ENCODE data around the gene SAA4. TPM values are rescaled to one million over a fixed set of nuclear protein-coding genes. Genes with fewer than 3 reads are reported as not detected.
A peak's percentile ranks its signal among the peaks of the same experiment; 100 is the strongest.

SAA4 gene
- polyA plus RNA-seq, 2 of the 4 experiments (the other 2 are of a cell fraction) = not detected

DNA sequence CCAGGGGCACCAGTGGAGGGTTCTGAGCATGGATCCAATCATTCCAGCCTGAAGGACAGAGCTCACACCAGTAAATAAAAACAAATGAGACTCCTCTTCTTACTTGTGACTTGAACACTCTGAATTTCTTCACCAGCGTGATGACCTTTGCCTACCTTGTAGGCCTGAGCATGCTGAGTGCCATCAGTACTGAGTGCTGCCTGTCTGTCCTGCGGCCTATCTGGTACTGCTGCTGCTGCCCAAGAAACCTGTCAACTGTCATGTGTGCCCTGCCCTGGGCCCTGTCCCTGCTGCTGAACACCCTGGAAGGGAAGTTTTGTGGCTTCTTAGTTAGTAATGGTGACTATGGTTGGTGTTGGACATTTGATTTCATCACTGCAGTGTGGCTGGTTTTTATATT, 40.1 kb downstream of the SAA4 start (continued):
- TF ChIP-seq, protein P1, sequence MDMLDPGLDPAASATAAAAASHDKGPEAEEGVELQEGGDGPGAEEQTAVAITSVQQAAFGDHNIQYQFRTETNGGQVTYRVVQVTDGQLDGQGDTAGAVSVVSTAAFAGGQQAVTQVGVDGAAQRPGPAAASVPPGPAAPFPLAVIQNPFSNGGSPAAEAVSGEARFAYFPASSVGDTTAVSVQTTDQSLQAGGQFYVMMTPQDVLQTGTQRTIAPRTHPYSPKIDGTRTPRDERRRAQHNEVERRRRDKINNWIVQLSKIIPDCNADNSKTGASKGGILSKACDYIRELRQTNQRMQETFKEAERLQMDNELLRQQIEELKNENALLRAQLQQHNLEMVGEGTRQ (IDR thresholded peaks at IDR 0.05) = no peak
- TF ChIP-seq MAZ (IDR thresholded peaks at IDR 0.05; ENCODE audit: borderline replicate concordance, low read depth, low read length) = no peak

DNA sequence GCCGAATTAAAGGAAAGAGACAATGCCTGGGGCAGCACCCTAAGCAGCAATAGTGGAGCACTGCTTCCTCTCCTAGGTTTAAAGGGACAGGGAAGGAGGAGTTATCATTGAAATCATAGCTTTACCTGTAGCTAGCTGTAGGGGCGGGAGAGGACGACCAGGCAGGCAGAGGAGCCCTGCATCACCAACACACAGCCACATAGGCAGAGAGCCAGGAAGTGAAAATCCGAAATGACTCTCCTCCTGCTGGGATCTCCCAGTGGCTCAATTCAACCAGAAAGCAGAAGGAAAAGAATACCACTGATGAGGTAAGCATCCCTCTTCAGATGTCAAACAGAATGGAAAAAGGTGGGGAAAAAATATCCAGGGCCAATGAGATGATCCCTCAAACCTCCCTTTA, 43.6 kb downstream of the SAA4 start:
- Histone ChIP-seq H3K9me3 (no peaks in the 10 kb centered on the region), H3K27ac (no peak overlapping the region), H3K4me2 (no peak overlapping the region), H3K4me1 (no peaks in the 10 kb centered on the region), H3K4me3 (no peak overlapping the region)
- TF ChIP-seq, protein P2, sequence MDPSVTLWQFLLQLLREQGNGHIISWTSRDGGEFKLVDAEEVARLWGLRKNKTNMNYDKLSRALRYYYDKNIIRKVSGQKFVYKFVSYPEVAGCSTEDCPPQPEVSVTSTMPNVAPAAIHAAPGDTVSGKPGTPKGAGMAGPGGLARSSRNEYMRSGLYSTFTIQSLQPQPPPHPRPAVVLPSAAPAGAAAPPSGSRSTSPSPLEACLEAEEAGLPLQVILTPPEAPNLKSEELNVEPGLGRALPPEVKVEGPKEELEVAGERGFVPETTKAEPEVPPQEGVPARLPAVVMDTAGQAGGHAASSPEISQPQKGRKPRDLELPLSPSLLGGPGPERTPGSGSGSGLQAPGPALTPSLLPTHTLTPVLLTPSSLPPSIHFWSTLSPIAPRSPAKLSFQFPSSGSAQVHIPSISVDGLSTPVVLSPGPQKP (IDR thresholded peaks at IDR 0.05; ENCODE audit: low read depth, low read length) = no peak
- TF ChIP-seq PHF8 (IDR thresholded peaks at IDR 0.05; ENCODE audit: borderline replicate concordance, low read depth) (no peak), NPAS2 (CRISPR knock-in tag; IDR thresholded peaks at IDR 0.05; ENCODE audit: borderline replicate concordance) (no peak), TP53 (CRISPR knock-in tag; IDR thresholded peaks at IDR 0.05) (no peak), SREBF2 (IDR thresholded peaks at IDR 0.05) (no peak), ZNF302 (CRISPR knock-in tag; IDR thresholded peaks at IDR 0.05) (no peak)
- TF ChIP-seq, protein P3, sequence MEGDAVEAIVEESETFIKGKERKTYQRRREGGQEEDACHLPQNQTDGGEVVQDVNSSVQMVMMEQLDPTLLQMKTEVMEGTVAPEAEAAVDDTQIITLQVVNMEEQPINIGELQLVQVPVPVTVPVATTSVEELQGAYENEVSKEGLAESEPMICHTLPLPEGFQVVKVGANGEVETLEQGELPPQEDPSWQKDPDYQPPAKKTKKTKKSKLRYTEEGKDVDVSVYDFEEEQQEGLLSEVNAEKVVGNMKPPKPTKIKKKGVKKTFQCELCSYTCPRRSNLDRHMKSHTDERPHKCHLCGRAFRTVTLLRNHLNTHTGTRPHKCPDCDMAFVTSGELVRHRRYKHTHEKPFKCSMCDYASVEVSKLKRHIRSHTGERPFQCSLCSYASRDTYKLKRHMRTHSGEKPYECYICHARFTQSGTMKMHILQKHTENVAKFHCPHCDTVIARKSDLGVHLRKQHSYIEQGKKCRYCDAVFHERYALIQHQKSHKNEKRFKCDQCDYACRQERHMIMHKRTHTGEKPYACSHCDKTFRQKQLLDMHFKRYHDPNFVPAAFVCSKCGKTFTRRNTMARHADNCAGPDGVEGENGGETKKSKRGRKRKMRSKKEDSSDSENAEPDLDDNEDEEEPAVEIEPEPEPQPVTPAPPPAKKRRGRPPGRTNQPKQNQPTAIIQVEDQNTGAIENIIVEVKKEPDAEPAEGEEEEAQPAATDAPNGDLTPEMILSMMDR (IDR thresholded peaks at IDR 0.05) = no peak
- TF ChIP-seq, protein P4, sequence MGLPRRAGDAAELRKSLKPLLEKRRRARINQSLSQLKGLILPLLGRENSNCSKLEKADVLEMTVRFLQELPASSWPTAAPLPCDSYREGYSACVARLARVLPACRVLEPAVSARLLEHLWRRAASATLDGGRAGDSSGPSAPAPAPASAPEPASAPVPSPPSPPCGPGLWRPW (IDR thresholded peaks at IDR 0.05) = no peak
- FAIRE-seq (no peak), ATAC-seq (peak; percentile 55 to 67), DNase-seq (ENCODE audit: low read depth in 1 of 2, low spot score in 1 of 2) (no peak)
- ChIA-PET POLR2A (no interaction called here), CTCF (interaction anchor here (0.7 kb wide), 1 partner anchor 11 kb away, joined by 3 read pairs; no protein-coding TSS in a partner anchor)
- 5% methylated on average over 4 of the region's 4 CpGs for WGBS (ENCODE audit: missing lambda C conversion rate)

DNA sequence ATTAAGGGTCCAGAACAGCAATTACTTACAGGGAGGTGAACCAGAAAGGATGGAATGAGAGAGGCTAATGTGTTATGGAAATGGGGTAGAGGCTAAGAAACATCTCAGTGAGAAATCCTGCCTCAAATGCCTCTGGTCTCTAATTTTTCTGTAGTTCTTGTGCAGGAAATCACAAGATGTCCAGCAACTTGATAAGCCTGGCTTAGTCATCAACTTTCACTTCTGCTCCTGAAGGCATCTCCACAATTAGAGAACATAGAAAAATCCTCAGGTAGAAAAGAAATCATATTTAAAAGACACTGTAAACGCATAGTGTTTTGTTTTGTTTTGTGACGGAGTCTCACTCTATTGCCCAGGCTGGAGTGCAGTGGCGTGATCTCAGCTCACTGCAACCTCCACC, 45.2 kb downstream of the SAA4 start:
- ChIA-PET CTCF (no interaction called here), POLR2A (no interaction called here)
- no peak overlapping the region for H3K4me2 ChIP-seq
- H3K27ac ChIP-seq = no peak overlapping the region
- 42% methylated on average over 3 of the region's 3 CpGs for WGBS (ENCODE audit: missing lambda C conversion rate)
- H3K9me3 ChIP-seq = no peaks in the 10 kb centered on the region
- no peak for ATAC-seq
- no peak for DNase-seq (ENCODE audit: low read depth in 1 of 2, low spot score in 1 of 2)
- FAIRE-seq = no peak
- no peaks in the 10 kb centered on the region for H3K4me1 ChIP-seq
- H3K4me3 ChIP-seq = no peak overlapping the region
- TF ChIP-seq NPAS2 (CRISPR knock-in tag; IDR thresholded peaks at IDR 0.05; ENCODE audit: borderline replicate concordance) (no peak), KDM5A (IDR thresholded peaks at IDR 0.05) (no peak), TP53 (CRISPR knock-in tag; IDR thresholded peaks at IDR 0.05) (no peak), CBX8 (IDR thresholded peaks at IDR 0.05) (no peak), RAD21 (conservative IDR thresholded peaks at IDR 0.05 in 1 of 2, IDR thresholded peaks at IDR 0.05 in 1 of 2) (no peak), JUN (IDR thresholded peaks at IDR 0.05) (no peak), MAFK (IDR thresholded peaks at IDR 0.05; ENCODE audit: partially characterized antibody) (no peak), ZC3H11A (IDR thresholded peaks at IDR 0.05) (no peak), PHF8 (IDR thresholded peaks at IDR 0.05; ENCODE audit: borderline replicate concordance, low read depth) (no peak), CBX2 (IDR thresholded peaks at IDR 0.05; ENCODE audit: borderline replicate concordance, low read depth) (no peak)
- TF ChIP-seq, protein P5, sequence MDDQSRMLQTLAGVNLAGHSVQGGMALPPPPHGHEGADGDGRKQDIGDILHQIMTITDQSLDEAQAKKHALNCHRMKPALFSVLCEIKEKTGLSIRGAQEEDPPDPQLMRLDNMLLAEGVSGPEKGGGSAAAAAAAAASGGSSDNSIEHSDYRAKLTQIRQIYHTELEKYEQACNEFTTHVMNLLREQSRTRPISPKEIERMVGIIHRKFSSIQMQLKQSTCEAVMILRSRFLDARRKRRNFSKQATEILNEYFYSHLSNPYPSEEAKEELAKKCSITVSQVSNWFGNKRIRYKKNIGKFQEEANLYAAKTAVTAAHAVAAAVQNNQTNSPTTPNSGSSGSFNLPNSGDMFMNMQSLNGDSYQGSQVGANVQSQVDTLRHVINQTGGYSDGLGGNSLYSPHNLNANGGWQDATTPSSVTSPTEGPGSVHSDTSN (IDR thresholded peaks at IDR 0.05) = no peak
- TF ChIP-seq, protein P3 (IDR thresholded peaks at IDR 0.05) = no peak
- TF ChIP-seq, protein P1 (IDR thresholded peaks at IDR 0.05) = no peak
- TF ChIP-seq, protein P6, sequence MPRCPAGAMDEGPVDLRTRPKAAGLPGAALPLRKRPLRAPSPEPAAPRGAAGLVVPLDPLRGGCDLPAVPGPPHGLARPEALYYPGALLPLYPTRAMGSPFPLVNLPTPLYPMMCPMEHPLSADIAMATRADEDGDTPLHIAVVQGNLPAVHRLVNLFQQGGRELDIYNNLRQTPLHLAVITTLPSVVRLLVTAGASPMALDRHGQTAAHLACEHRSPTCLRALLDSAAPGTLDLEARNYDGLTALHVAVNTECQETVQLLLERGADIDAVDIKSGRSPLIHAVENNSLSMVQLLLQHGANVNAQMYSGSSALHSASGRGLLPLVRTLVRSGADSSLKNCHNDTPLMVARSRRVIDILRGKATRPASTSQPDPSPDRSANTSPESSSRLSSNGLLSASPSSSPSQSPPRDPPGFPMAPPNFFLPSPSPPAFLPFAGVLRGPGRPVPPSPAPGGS (IDR thresholded peaks at IDR 0.05) = no peak
- TF ChIP-seq, protein P2 (IDR thresholded peaks at IDR 0.05; ENCODE audit: low read depth, low read length) = no peak
- TF ChIP-seq, protein P7, sequence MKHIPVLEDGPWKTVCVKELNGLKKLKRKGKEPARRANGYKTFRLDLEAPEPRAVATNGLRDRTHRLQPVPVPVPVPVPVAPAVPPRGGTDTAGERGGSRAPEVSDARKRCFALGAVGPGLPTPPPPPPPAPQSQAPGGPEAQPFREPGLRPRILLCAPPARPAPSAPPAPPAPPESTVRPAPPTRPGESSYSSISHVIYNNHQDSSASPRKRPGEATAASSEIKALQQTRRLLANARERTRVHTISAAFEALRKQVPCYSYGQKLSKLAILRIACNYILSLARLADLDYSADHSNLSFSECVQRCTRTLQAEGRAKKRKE (CRISPR knock-in tag; IDR thresholded peaks at IDR 0.05; ENCODE audit: low read depth) = no peak
